PC-9 (cell line): ENCODE data around the gene SH3PXD2A.

Experiments used
- EZH2 ChIP-seq: fragments of 200-600 bp; sonication (generic); IDR thresholded peaks from 2 replicates; pipeline ENCODE4 v1.8.0; 2017; ENCODE audit warnings: antibody characterized with exemption, low read depth
- TF ChIP-seq, protein P1 (sequence below): fragments of 200-600 bp; sonication (generic); conservative IDR thresholded peaks from 2 replicates; pipeline ENCODE4 v1.6.1; 2017; ENCODE audit warnings: mixed run types, antibody characterized with exemption, mild to moderate bottlenecking, moderate library complexity

DNA sequence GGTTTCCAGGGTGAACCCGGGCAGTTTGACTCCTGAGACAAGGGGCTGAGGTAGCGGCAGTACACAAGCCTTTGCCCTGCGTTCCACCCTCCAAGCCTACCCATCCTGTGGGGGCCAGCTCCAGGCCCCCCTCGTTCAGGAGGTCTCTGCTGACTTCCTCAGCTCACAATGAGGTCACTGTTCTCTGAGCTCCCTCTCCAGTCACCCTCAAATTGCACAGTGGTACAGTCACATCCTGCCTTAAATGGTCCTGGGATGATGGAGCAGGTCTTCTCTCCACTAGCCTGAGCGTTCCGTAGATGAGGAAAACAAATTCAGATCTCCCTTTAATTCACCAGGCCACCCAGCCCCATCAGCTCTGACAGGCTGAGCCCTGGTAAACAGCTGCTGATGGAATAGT, 90.2 kb downstream of the SH3PXD2A start:
- no peak for TF ChIP-seq EZH2
- TF ChIP-seq, protein P1, sequence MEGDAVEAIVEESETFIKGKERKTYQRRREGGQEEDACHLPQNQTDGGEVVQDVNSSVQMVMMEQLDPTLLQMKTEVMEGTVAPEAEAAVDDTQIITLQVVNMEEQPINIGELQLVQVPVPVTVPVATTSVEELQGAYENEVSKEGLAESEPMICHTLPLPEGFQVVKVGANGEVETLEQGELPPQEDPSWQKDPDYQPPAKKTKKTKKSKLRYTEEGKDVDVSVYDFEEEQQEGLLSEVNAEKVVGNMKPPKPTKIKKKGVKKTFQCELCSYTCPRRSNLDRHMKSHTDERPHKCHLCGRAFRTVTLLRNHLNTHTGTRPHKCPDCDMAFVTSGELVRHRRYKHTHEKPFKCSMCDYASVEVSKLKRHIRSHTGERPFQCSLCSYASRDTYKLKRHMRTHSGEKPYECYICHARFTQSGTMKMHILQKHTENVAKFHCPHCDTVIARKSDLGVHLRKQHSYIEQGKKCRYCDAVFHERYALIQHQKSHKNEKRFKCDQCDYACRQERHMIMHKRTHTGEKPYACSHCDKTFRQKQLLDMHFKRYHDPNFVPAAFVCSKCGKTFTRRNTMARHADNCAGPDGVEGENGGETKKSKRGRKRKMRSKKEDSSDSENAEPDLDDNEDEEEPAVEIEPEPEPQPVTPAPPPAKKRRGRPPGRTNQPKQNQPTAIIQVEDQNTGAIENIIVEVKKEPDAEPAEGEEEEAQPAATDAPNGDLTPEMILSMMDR = no peak
